ENCODE measurements around the gene IFRD2. TPM values are rescaled to one million over a fixed set of nuclear protein-coding genes. Genes with fewer than 3 reads are reported as not detected.

Gene IFRD2
- total and polyA plus RNA-seq, 2 of the 13 experiments (the other 11 are each of a cell fraction or from before 2014, with no cell fraction given), result 32.8 to 96.1 TPM

GRCh38 chr3:50324351-50325112 is 32.3 kb upstream of the IFRD2 start (continued):
- no peak for TF ChIP-seq IRF9 (CRISPR knock-in tag; IDR thresholded peaks at IDR 0.05; ENCODE audit: borderline replicate concordance)
- TF ChIP-seq HCFC1 (IDR thresholded peaks at IDR 0.05; ENCODE audit: low read depth, low read length), result no peak
- no peak for TF ChIP-seq ZIK1 (CRISPR knock-in tag; IDR thresholded peaks at IDR 0.05; ENCODE audit: borderline replicate concordance, low read depth)
- no peak for TF ChIP-seq RFX5 (IDR thresholded peaks at IDR 0.05; ENCODE audit: low read depth, low read length)
- TF ChIP-seq ZBTB25 (CRISPR knock-in tag; IDR thresholded peaks at IDR 0.05), result no peak
- TF ChIP-seq RFXANK (CRISPR knock-in tag; IDR thresholded peaks at IDR 0.05), result 0 out of 2 replicates have a peak, but pooled peaks have one; percentile 20
- no peak for TF ChIP-seq NFYC (CRISPR knock-in tag; IDR thresholded peaks at IDR 0.05)
- TF ChIP-seq FOXJ3 (CRISPR knock-in tag; IDR thresholded peaks at IDR 0.05; ENCODE audit: borderline replicate concordance), result no peak
- TF ChIP-seq TIGD3 (CRISPR knock-in tag; IDR thresholded peaks at IDR 0.05; ENCODE audit: borderline replicate concordance), result no peak
- TF ChIP-seq ZNF335 (CRISPR knock-in tag; IDR thresholded peaks at IDR 0.05), result 0 out of 2 replicates have a peak, but pooled peaks have one; percentile 24
- peak; percentile 65; the same call in 1 of the 2 replicates for TF ChIP-seq ARID3A (IDR thresholded peaks at IDR 0.05; ENCODE audit: low read depth, low read length)
- TF ChIP-seq ZSCAN20 (CRISPR knock-in tag; IDR thresholded peaks at IDR 0.05; ENCODE audit: borderline replicate concordance), result no peak
- TF ChIP-seq SAP130 (CRISPR knock-in tag; IDR thresholded peaks at IDR 0.05; ENCODE audit: low read depth), result peak; percentile 69; the same call in 1 of the 2 replicates
- peak; percentile 67 for TF ChIP-seq HOXA3 (CRISPR knock-in tag; IDR thresholded peaks at IDR 0.05)
- peak; percentile 57; the same call in 1 of the 2 replicates for TF ChIP-seq KDM5B (CRISPR knock-in tag; IDR thresholded peaks at IDR 0.05; ENCODE audit: borderline replicate concordance)
- no peak for TF ChIP-seq MAFF (IDR thresholded peaks at IDR 0.05; ENCODE audit: low read depth, low read length)
- no peak for TF ChIP-seq ZNF224 (CRISPR knock-in tag; IDR thresholded peaks at IDR 0.05)
- TF ChIP-seq ZXDC (CRISPR knock-in tag; IDR thresholded peaks at IDR 0.05), result peak; percentile 29; the same call in 1 of the 2 replicates
- peak; percentile 45; the same call in 1 of the 2 replicates for TF ChIP-seq FOXA3 (CRISPR knock-in tag; IDR thresholded peaks at IDR 0.05)
- TF ChIP-seq MLLT10 (CRISPR knock-in tag; IDR thresholded peaks at IDR 0.05), result no peak
- no peak for TF ChIP-seq ZNF7 (CRISPR knock-in tag; IDR thresholded peaks at IDR 0.05)
- TF ChIP-seq HNRNPLL (IDR thresholded peaks at IDR 0.05; ENCODE audit: low read depth, low read length, poor library complexity, severe bottlenecking), result no peak
- TF ChIP-seq ZNF792 (CRISPR knock-in tag; IDR thresholded peaks at IDR 0.05), result no peak

Measured in HepG2 (cell line).